ENCODE results near the gene SNX14.
A peak's percentile ranks its signal among the peaks of the same experiment; 100 is the strongest.

- TF ChIP-seq PHF8 (conservative IDR thresholded peaks at IDR 0.05; ENCODE audit: low read depth, low read length) (no peak), MAX (IDR thresholded peaks at IDR 0.05) (no peak), SP1 (IDR thresholded peaks at IDR 0.05; ENCODE audit: low read depth, low read length) (no peak), CREB1 (IDR thresholded peaks at IDR 0.05) (no peak), CTCF (IDR thresholded peaks at IDR 0.05; ENCODE audit: control extremely low read depth in 1 of 3, insufficient read depth in 1 of 3, low read depth in 1 of 3, low read length in 3 of 3) (peak; percentile 86 to 96 (median 92)), EZH2 (IDR thresholded peaks at IDR 0.05; ENCODE audit: low read depth, low read length, severe bottlenecking) (no peak), ATF3 (IDR thresholded peaks at IDR 0.05; ENCODE audit: insufficient read depth, low read depth, low read length) (no peak), ASH2L (IDR thresholded peaks at IDR 0.05; ENCODE audit: low read length) (no peak)
These were observed 110.6 kb downstream of the SNX14 start for GRCh38 chr6:85482905-85483700.

All from H1 (cell line).